CD4-positive, CD25-positive, alpha-beta regulatory T cell (primary cell): ENCODE data around the gene MLF2. TPM values are rescaled to one million over a fixed set of nuclear protein-coding genes. Genes with fewer than 3 reads are reported as not detected.
"Not testable (repeated sequence)": the region's sequence is repeated elsewhere in the genome, so short reads cannot be mapped to it uniquely, and the experiment has no call there.

ENCODE experiments used
- ATAC-seq, 2 donors: fragments of 150-1000 bp; cut with Tn5 transposase; one replicate each; pipeline ENCODE4 v1.10.0; 2021; ENCODE audit warnings: low read depth in 2 of 2, moderate number of reproducible peaks in 2 of 2, moderate library complexity in 1 of 2
- DNase-seq, 3 donors: peaks; one replicate each; pipeline versions ENCODE4 v3.0.0 to v3.0.0-alpha.2; 2012 to 2022; ENCODE audit warnings: mixed read lengths in 1 of 3
- H3K27ac ChIP-seq: one replicate; pipeline ENCODE4 v1.7.0; 2013; ENCODE audit warnings: mild to moderate bottlenecking, low read length; ENCODE audit not compliant: insufficient read depth, poor library complexity, severe bottlenecking
- H3K27me3 ChIP-seq: one replicate; pipeline ENCODE4 v1.7.0; 2013; ENCODE audit warnings: low read length; ENCODE audit not compliant: control insufficient read depth, insufficient read depth
- H3K36me3 ChIP-seq: one replicate; pipeline ENCODE4 v1.7.0; 2013; ENCODE audit warnings: mild to moderate bottlenecking, low read length, moderate library complexity; ENCODE audit not compliant: control insufficient read depth, insufficient read depth
- H3K4me1 ChIP-seq: 2 replicates; pipeline ENCODE4 v1.7.0; 2013; ENCODE audit warnings: mild to moderate bottlenecking, low read length; ENCODE audit not compliant: insufficient read depth, control insufficient read depth, poor library complexity, severe bottlenecking
- H3K4me3 ChIP-seq: one replicate; pipeline ENCODE4 v1.7.0; 2013; ENCODE audit warnings: low read depth, mild to moderate bottlenecking, low read length, moderate library complexity
- H3K9me3 ChIP-seq, 2 experiments: 1 replicate in 1 of 2; 2 replicates in 1 of 2; pipeline ENCODE4 v1.7.0; 2013; ENCODE audit warnings: low read length in 2 of 2, mild to moderate bottlenecking in 1 of 2, moderate library complexity in 1 of 2; ENCODE audit not compliant: control insufficient read depth in 2 of 2
- H3K27ac Mint-ChIP-seq, 3 donors: one replicate each; pipeline ENCODE4 v1.8.0; 2020 to 2022; ENCODE audit warnings: mild to moderate bottlenecking in 3 of 3, mixed read lengths in 3 of 3, moderate library complexity in 2 of 3
- H3K27me3 Mint-ChIP-seq: one replicate; pipeline ENCODE4 v1.8.0; 2022; ENCODE audit warnings: mild to moderate bottlenecking, mixed read lengths
- H3K36me3 Mint-ChIP-seq: one replicate; pipeline ENCODE4 v1.8.0; 2020; ENCODE audit warnings: mixed read lengths
- H3K4me1 Mint-ChIP-seq, 4 donors: one replicate each; pipeline ENCODE4 v1.8.0; 2020 to 2022; ENCODE audit warnings: mixed read lengths in 4 of 4, mild to moderate bottlenecking in 1 of 4
- H3K4me3 Mint-ChIP-seq, 4 donors: one replicate each; pipeline ENCODE4 v1.8.0; 2020 to 2022; ENCODE audit warnings: mild to moderate bottlenecking in 4 of 4, mixed read lengths in 4 of 4, moderate library complexity in 3 of 4
- H3K9me3 Mint-ChIP-seq, 7 donors: one replicate each; pipeline ENCODE4 v1.8.0; 2020 to 2022; ENCODE audit warnings: mixed read lengths in 7 of 7, mild to moderate bottlenecking in 3 of 7, moderate library complexity in 2 of 7
- polyA plus RNA-seq, 4 donors: library from polyadenylated mRNA; unstranded; fragments of 300-500 nt; fragmentation: Illumina TruSeq; gene quantifications; one replicate each; pipeline ENCODE4 v1.2.3, GENCODE V29; 2021
- total RNA-seq: library from RNA; stranded (reverse); gene quantifications from one replicate; pipeline ENCODE4 v1.2.3, GENCODE V29; 2022

MLF2 gene
- total and polyA plus RNA-seq, 5 donors from 2014 or later, result 101 to 124 (median 110) TPM

DNA sequence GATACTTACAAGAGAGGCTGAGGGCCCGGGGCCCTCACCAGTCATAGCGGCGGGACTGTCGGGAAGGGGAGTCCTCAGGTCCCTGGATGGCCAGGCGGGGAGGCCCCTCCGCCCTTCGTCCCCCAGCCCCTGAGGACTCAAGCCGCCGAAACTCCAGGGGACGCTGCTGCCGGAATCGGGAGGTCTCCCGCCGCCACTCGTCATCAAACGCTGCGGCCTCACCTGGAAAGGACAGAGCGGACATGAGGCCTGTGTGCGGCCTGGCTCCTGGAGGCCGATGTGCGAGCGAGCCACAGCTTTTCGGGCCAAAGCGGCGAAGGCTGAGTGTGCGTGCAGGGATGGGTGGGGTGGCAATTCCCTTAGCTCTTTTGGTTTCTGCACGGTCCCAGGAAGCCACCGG, 4.2 kb downstream of the MLF2 start:
- peaks cover 9% of the 10 kb centered on the region for H3K27me3 Mint-ChIP-seq
- peaks cover 31% of the 10 kb centered on the region for H3K36me3 Mint-ChIP-seq
- H3K27ac Mint-ChIP-seq, result no peak overlapping the region
- peaks cover 20% of the 10 kb centered on the region for H3K4me1 ChIP-seq
- peaks cover 0 to 41% (median 15%) of the 10 kb centered on the region in 4 donors for H3K4me1 Mint-ChIP-seq
- peak overlapping the region in 2 of 4 donors; percentile 48 to 52 for H3K4me3 Mint-ChIP-seq
- no peaks in the 10 kb centered on the region for H3K9me3 ChIP-seq
- DNase-seq (no peak), ATAC-seq (no peak)
- no peak overlapping the region for H3K4me3 ChIP-seq
- H3K27ac ChIP-seq, result no peak overlapping the region
- H3K9me3 Mint-ChIP-seq, result peaks cover 0 to 2% (median 0%) of the 10 kb centered on the region in 7 donors
- H3K36me3 ChIP-seq, result peaks cover 37% of the 10 kb centered on the region
- H3K27me3 ChIP-seq, result no peaks in the 10 kb centered on the region

DNA sequence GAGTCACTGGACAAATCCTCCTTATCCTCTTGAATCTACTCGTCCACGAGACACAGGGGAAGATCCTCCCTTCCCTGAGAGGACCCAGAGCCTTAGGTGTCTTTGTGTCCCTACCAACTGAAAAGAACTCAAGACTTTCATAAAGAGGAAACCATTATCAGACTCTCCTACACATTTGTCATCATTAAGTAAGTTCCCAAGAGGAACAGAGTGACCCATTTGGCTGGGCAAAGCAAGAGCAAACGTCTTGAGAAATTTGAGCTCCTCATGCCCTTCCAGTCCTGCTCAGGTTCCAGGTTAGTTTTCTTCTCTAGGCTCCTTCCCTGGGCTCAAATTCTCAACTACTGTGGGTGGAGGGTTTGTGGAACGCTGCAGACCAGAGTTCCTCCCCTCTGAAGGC, 5.7 kb downstream of the MLF2 start:
- DNase-seq, result no peak
- Histone ChIP-seq H3K4me1 (peaks cover 8% of the 10 kb centered on the region), H3K4me3 (no peak overlapping the region), H3K36me3 (peaks cover 37% of the 10 kb centered on the region), H3K9me3 (no peaks in the 10 kb centered on the region), H3K27ac (no peak overlapping the region), H3K27me3 (no peaks in the 10 kb centered on the region)
- H3K36me3 Mint-ChIP-seq, result peaks cover 31% of the 10 kb centered on the region
- H3K27ac Mint-ChIP-seq, result peak overlapping the region in 2 of 3 donors; percentile 6 to 22
- H3K9me3 Mint-ChIP-seq, result peaks cover 0 to 2% (median 0%) of the 10 kb centered on the region in 7 donors
- H3K4me3 Mint-ChIP-seq, result peak overlapping the region in 1 of 4 donors; percentile 52
- peaks cover 0 to 30% (median 10%) of the 10 kb centered on the region in 4 donors for H3K4me1 Mint-ChIP-seq
- no peaks in the 10 kb centered on the region for H3K27me3 Mint-ChIP-seq
- no peak for ATAC-seq

DNA sequence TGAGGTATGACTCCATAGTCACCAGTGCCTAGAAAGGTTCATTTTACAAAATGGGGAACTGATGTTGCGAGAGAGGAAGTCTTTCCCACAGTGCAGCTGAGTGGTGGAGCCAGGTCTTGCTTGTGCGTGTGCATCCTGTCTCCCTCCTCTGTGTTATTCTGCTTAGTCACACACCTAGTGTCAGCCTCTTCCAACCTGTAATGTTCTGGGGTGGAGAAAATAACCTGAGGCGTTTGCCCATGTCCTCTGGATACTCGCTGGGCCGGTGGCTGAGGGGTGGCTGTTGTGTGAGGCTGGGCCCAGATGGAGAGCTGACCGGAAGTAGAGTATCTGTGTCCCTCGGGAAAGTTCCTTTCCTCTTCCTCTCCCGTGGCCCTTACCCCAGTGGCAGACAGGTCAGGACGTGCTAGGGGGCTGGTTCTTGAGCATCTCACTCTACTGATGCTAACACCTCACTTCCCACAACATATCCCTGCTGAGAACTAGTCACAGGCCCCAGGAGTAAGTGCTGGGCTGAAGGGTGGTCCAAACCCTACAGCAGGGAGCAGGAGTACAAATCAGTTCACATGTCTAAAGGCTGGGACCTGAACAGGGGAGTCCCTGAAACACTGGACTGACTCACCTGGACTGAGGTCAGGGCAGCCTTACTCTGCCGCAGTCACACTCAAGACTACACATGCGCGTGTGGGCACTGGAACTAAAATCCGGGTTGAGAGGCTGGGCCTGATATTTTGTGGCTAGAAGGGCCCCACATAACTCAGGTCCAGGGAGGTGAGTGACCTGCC, 7.0 kb downstream of the MLF2 start:
- Histone ChIP-seq H3K27me3 (no peaks in the 10 kb centered on the region), H3K27ac (no peak overlapping the region), H3K9me3 (no peaks in the 10 kb centered on the region), H3K36me3 (peaks cover 32% of the 10 kb centered on the region), H3K4me3 (no peak overlapping the region), H3K4me1 (no peaks in the 10 kb centered on the region)
- peak overlapping the region; percentile 79 to 86 (median 79) for H3K27ac Mint-ChIP-seq
- H3K4me3 Mint-ChIP-seq, result peak overlapping the region in 1 of 4 donors; percentile 80
- peak; percentile 80 to 85 for ATAC-seq
- peaks cover 0 to 2% (median 0%) of the 10 kb centered on the region in 7 donors for H3K9me3 Mint-ChIP-seq
- H3K4me1 Mint-ChIP-seq, result peaks cover 0 to 17% (median 7%) of the 10 kb centered on the region in 4 donors
- no peaks in the 10 kb centered on the region for H3K27me3 Mint-ChIP-seq
- H3K36me3 Mint-ChIP-seq, result peaks cover 29% of the 10 kb centered on the region
- DNase-seq, result peak in 1 of 3 donors; percentile 63

DNA sequence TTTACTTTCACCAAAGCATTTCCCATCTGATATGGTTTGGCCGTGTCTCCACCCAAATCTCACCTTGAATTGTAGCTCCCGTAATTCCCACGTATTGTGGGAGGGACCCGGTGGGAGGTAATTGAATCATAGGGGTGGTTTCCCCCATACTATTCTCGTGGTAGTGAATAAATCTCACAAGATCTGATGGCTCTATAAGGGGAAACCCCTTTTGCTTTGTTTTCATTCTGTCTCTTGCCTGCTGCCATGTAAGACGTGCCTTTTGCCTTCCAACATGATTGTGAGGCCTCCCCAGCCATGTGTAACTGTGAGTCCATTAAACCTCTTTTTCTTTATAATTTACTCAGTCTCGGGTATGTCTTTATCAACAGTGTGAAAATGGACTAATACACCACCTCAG, 9.6 kb downstream of the MLF2 start:
- H3K27me3 ChIP-seq, H3K9me3 ChIP-seq, ATAC-seq, H3K4me1 ChIP-seq, H3K27ac Mint-ChIP-seq, H3K9me3 Mint-ChIP-seq, H3K4me3 Mint-ChIP-seq, H3K27me3 Mint-ChIP-seq, H3K27ac ChIP-seq, DNase-seq, H3K4me3 ChIP-seq: not testable (repeated sequence)
- H3K4me1 Mint-ChIP-seq, result peaks cover 0 to 15% (median 7%) of the 10 kb centered on the region in 4 donors
- H3K36me3 ChIP-seq, result peaks cover 11% of the 10 kb centered on the region
- peaks cover 21% of the 10 kb centered on the region for H3K36me3 Mint-ChIP-seq

DNA sequence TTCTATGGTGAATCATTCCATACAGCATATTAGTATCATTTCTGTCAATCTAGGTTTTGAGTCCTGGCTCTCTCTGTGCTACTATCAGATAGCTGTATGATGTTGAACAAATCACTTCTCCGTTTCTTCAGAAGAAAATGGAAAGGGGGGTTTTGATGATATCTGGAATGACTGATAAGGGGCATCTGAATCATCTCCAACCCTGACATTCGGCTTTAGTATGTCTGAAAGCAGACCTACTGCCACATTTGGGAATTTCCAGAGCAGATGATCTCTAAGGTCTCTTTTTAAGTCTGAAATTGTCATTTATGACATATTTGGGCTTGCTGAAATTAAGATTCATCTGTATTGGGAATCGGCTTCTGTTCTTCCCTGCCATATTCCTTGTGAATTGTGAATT, 10.1 kb downstream of the MLF2 start:
- ATAC-seq, result no peak
- no peak overlapping the region for H3K27ac ChIP-seq
- H3K27me3 ChIP-seq, result no peaks in the 10 kb centered on the region
- H3K4me3 ChIP-seq, result no peak overlapping the region
- Mint-ChIP-seq H3K4me1 (peaks cover 0 to 13% (median 6%) of the 10 kb centered on the region in 4 donors), H3K9me3 (peaks cover 0 to 2% (median 0%) of the 10 kb centered on the region in 7 donors), H3K27me3 (no peaks in the 10 kb centered on the region), H3K4me3 (no peak overlapping the region), H3K27ac (no peak overlapping the region), H3K36me3 (peaks cover 16% of the 10 kb centered on the region)
- no peaks in the 10 kb centered on the region for H3K4me1 ChIP-seq
- no peaks in the 10 kb centered on the region for H3K9me3 ChIP-seq
- H3K36me3 ChIP-seq, result peaks cover 6% of the 10 kb centered on the region
- no peak for DNase-seq

DNA sequence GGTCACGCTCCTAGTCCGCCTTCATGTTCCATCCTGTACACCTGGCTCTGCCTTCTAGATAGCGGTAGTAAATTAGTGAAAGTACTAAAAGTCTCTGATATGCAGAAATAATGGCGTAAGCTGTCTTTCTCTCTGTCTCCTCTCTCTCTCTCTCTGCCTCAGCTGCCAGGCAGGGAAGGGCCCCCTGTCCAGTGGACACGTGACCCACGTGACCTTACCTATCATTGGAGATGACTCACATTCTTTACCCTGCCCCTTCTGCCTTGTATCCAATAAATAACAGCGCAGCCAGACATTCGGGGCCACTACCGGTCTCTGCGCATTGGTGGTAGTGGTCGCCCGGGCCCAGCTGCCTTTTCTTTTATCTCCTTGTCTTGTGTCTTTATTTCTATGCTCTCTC, 10.9 kb downstream of the MLF2 start:
- not testable (repeated sequence) for H3K27ac ChIP-seq, H3K27me3 Mint-ChIP-seq, H3K36me3 ChIP-seq, ATAC-seq, H3K9me3 ChIP-seq, H3K27me3 ChIP-seq, H3K9me3 Mint-ChIP-seq, DNase-seq, H3K4me3 ChIP-seq, H3K27ac Mint-ChIP-seq, H3K4me3 Mint-ChIP-seq, H3K36me3 Mint-ChIP-seq, H3K4me1 ChIP-seq
- H3K4me1 Mint-ChIP-seq, result peaks cover 0 to 13% (median 5%) of the 10 kb centered on the region in 4 donors

DNA sequence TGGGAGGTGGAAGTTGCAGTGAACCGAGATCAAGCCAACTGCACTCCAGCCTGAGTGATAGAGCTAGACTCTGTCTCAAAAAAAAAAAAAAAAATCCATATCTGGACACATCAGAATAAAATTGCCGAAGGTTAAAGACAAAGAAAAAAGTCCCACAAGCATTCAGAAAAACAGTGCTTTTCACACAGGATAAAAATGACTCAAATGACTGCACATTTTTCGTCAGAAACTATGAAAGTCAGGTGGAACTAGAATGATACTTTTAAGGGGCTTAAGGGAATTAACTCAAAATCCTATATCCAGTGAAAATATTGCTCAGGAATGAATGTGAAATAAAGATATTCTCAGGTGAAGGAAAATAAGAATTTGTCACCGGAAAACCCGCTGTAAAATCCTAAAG, 16.2 kb downstream of the MLF2 start:
- Histone ChIP-seq H3K27me3 (no peaks in the 10 kb centered on the region), H3K4me3 (no peak overlapping the region), H3K9me3 (no peaks in the 10 kb centered on the region), H3K27ac (no peak overlapping the region), H3K4me1 (no peaks in the 10 kb centered on the region), H3K36me3 (peaks cover 15% of the 10 kb centered on the region)
- ATAC-seq, result no peak
- peaks cover 0 to 5% (median 2%) of the 10 kb centered on the region in 4 donors for H3K4me1 Mint-ChIP-seq
- H3K27me3 Mint-ChIP-seq, result no peaks in the 10 kb centered on the region
- H3K36me3 Mint-ChIP-seq, result peaks cover 18% of the 10 kb centered on the region
- H3K9me3 Mint-ChIP-seq, result no peaks in the 10 kb centered on the region
- no peak overlapping the region for H3K4me3 Mint-ChIP-seq
- no peak for DNase-seq
- no peak overlapping the region for H3K27ac Mint-ChIP-seq
